HEK293 (cell line): ENCODE data around the gene C1QL1.

Source experiments
- ATF2 ChIP-seq: fragments of 450-650 bp; formaldehyde crosslinking; IDR thresholded peaks from 2 replicates; pipeline ENCODE4 v1.5.1; 2016; ENCODE audit warnings: missing biosample characterization, missing genetic modification characterization, low read depth
- ELK4 ChIP-seq: IDR thresholded peaks from 2 replicates; pipeline ENCODE4 v1.6.1; 2011; ENCODE audit warnings: mild to moderate bottlenecking, low read depth, low read length, borderline replicate concordance
- GLIS2 ChIP-seq: fragments of 450-650 bp; formaldehyde crosslinking; IDR thresholded peaks from 2 replicates; pipeline ENCODE4 v1.5.1; 2016; ENCODE audit warnings: missing biosample characterization, missing genetic modification characterization
- KLF17 ChIP-seq: fragments of 450-650 bp; formaldehyde crosslinking; IDR thresholded peaks from 2 replicates; pipeline ENCODE4 v1.5.1; 2016; ENCODE audit warnings: missing biosample characterization, missing genetic modification characterization
- KLF7 ChIP-seq: fragments of 450-650 bp; formaldehyde crosslinking; IDR thresholded peaks from 2 replicates; pipeline ENCODE4 v1.5.1; 2016; ENCODE audit warnings: missing biosample characterization, missing genetic modification characterization, borderline replicate concordance
- KLF8 ChIP-seq: fragments of 450-650 bp; formaldehyde crosslinking; IDR thresholded peaks from 2 replicates; pipeline ENCODE4 v1.5.1; 2016; ENCODE audit warnings: missing biosample characterization, missing genetic modification characterization
- KLF9 ChIP-seq: fragments of 450-650 bp; formaldehyde crosslinking; IDR thresholded peaks from 2 replicates; pipeline ENCODE4 v1.5.1; 2016; ENCODE audit warnings: missing biosample characterization, missing genetic modification characterization, low read depth
- PRDM4 ChIP-seq: fragments of 450-650 bp; formaldehyde crosslinking; IDR thresholded peaks from 2 replicates; pipeline ENCODE4 v1.5.1; 2017; ENCODE audit warnings: missing biosample characterization, missing genetic modification characterization
- PRDM6 ChIP-seq: fragments of 450-650 bp; formaldehyde crosslinking; IDR thresholded peaks from 2 replicates; pipeline ENCODE4 v1.5.1; 2017; ENCODE audit warnings: missing biosample characterization, missing genetic modification characterization
- SP3 ChIP-seq: fragments of 450-650 bp; formaldehyde crosslinking; IDR thresholded peaks from 2 replicates; pipeline ENCODE4 v1.5.1; 2016; ENCODE audit warnings: missing biosample characterization, missing genetic modification characterization
- SP7 ChIP-seq: fragments of 450-650 bp; formaldehyde crosslinking; IDR thresholded peaks from 2 replicates; pipeline ENCODE4 v1.5.1; 2016; ENCODE audit warnings: missing biosample characterization, missing genetic modification characterization
- WT1 ChIP-seq: fragments of 450-650 bp; formaldehyde crosslinking; IDR thresholded peaks from 2 replicates; pipeline ENCODE4 v1.5.1; 2016; ENCODE audit warnings: missing biosample characterization, missing genetic modification characterization
- YY2 ChIP-seq: fragments of 450-650 bp; formaldehyde crosslinking; IDR thresholded peaks from 2 replicates; pipeline ENCODE4 v1.5.1; 2016; ENCODE audit warnings: missing biosample characterization, missing genetic modification characterization
- ZBTB17 ChIP-seq: fragments of 450-650 bp; formaldehyde crosslinking; IDR thresholded peaks from 2 replicates; pipeline ENCODE4 v1.5.1; 2016; ENCODE audit warnings: missing biosample characterization, missing genetic modification characterization
- ZNF366 ChIP-seq: fragments of 450-650 bp; formaldehyde crosslinking; conservative IDR thresholded peaks from 2 replicates; pipeline ENCODE4 v1.5.1; 2016; ENCODE audit warnings: missing biosample characterization, missing genetic modification characterization
- ZNF404 ChIP-seq: fragments of 450-650 bp; formaldehyde crosslinking; IDR thresholded peaks from 2 replicates; pipeline ENCODE4 v1.5.1; 2017; ENCODE audit warnings: missing biosample characterization, missing genetic modification characterization
- ZNF664 ChIP-seq: fragments of 450-650 bp; formaldehyde crosslinking; IDR thresholded peaks from 2 replicates; pipeline ENCODE4 v1.5.1; 2016; ENCODE audit warnings: missing biosample characterization, missing genetic modification characterization
- ZNF777 ChIP-seq: fragments of 450-650 bp; formaldehyde crosslinking; IDR thresholded peaks from 2 replicates; pipeline ENCODE4 v1.5.1; 2017; ENCODE audit warnings: missing biosample characterization, missing genetic modification characterization, borderline replicate concordance
- ZXDB ChIP-seq: fragments of 450-650 bp; formaldehyde crosslinking; IDR thresholded peaks from 2 replicates; pipeline ENCODE4 v1.5.1; 2016; ENCODE audit warnings: missing biosample characterization, missing genetic modification characterization
- TF ChIP-seq, protein P1 (sequence below): fragments of 450-650 bp; formaldehyde crosslinking; optimal IDR thresholded peaks from 2 replicates; pipeline ENCODE3; 2016; ENCODE audit warnings: missing biosample characterization, mild to moderate bottlenecking, missing genetic modification characterization
- TF ChIP-seq, protein P2 (sequence below): fragments of 450-650 bp; formaldehyde crosslinking; IDR thresholded peaks from 2 replicates; pipeline ENCODE4 v1.5.1; 2016; ENCODE audit warnings: missing biosample characterization, missing genetic modification characterization

C1QL1 gene

GRCh38 chr17:44968225-44969143 is at the start of gene C1QL1 (continued):
- TF ChIP-seq, protein P1, sequence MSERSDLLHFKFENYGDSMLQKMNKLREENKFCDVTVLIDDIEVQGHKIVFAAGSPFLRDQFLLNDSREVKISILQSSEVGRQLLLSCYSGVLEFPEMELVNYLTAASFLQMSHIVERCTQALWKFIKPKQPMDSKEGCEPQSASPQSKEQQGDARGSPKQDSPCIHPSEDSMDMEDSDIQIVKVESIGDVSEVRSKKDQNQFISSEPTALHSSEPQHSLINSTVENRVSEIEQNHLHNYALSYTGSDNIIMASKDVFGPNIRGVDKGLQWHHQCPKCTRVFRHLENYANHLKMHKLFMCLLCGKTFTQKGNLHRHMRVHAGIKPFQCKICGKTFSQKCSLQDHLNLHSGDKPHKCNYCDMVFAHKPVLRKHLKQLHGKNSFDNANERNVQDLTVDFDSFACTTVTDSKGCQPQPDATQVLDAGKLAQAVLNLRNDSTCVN (tag by site-specific recombination): peak; percentile 46
- TF ChIP-seq, protein P2, sequence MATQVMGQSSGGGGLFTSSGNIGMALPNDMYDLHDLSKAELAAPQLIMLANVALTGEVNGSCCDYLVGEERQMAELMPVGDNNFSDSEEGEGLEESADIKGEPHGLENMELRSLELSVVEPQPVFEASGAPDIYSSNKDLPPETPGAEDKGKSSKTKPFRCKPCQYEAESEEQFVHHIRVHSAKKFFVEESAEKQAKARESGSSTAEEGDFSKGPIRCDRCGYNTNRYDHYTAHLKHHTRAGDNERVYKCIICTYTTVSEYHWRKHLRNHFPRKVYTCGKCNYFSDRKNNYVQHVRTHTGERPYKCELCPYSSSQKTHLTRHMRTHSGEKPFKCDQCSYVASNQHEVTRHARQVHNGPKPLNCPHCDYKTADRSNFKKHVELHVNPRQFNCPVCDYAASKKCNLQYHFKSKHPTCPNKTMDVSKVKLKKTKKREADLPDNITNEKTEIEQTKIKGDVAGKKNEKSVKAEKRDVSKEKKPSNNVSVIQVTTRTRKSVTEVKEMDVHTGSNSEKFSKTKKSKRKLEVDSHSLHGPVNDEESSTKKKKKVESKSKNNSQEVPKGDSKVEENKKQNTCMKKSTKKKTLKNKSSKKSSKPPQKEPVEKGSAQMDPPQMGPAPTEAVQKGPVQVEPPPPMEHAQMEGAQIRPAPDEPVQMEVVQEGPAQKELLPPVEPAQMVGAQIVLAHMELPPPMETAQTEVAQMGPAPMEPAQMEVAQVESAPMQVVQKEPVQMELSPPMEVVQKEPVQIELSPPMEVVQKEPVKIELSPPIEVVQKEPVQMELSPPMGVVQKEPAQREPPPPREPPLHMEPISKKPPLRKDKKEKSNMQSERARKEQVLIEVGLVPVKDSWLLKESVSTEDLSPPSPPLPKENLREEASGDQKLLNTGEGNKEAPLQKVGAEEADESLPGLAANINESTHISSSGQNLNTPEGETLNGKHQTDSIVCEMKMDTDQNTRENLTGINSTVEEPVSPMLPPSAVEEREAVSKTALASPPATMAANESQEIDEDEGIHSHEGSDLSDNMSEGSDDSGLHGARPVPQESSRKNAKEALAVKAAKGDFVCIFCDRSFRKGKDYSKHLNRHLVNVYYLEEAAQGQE: 0 out of 2 replicates have a peak, but pooled peaks have one; percentile 19
- TF ChIP-seq YY2 (tag by site-specific recombination) (no peak), SP3 (tag by site-specific recombination) (peak; percentile 83), PRDM6 (no peak), ZBTB17 (tag by site-specific recombination) (peak; percentile 86), SP7 (tag by site-specific recombination) (peak; percentile 53; the same call in 1 of the 2 replicates), ELK4 (no peak), ZNF777 (tag by site-specific recombination) (peak; percentile 52; the same call in 1 of the 2 replicates), KLF7 (tag by site-specific recombination) (no peak), ZNF366 (tag by site-specific recombination) (peak; percentile 30), PRDM4 (no peak), ZNF404 (no peak), KLF17 (tag by site-specific recombination) (0 out of 2 replicates have a peak, but pooled peaks have one; percentile 27), ZNF664 (no peak), GLIS2 (tag by site-specific recombination) (peak; percentile 81), KLF9 (tag by site-specific recombination) (peak; percentile 95), ATF2 (no peak), WT1 (tag by site-specific recombination) (no peak), KLF8 (tag by site-specific recombination) (peak; percentile 75; the same call in 1 of the 2 replicates), ZXDB (peak; percentile 68)
